COLO668 (cell line): ENCODE results near the gene APEX2.
"Not testable (repeated sequence)": the region's sequence is repeated elsewhere in the genome, so short reads cannot be mapped to it uniquely, and the experiment has no call there.

Source experiments
- DNase-seq: peaks from one replicate; lab custom pipeline; 2025; ENCODE audit not compliant: unreplicated experiment; lab: John Stamatoyannopoulos, UW

Gene APEX2

DNA sequence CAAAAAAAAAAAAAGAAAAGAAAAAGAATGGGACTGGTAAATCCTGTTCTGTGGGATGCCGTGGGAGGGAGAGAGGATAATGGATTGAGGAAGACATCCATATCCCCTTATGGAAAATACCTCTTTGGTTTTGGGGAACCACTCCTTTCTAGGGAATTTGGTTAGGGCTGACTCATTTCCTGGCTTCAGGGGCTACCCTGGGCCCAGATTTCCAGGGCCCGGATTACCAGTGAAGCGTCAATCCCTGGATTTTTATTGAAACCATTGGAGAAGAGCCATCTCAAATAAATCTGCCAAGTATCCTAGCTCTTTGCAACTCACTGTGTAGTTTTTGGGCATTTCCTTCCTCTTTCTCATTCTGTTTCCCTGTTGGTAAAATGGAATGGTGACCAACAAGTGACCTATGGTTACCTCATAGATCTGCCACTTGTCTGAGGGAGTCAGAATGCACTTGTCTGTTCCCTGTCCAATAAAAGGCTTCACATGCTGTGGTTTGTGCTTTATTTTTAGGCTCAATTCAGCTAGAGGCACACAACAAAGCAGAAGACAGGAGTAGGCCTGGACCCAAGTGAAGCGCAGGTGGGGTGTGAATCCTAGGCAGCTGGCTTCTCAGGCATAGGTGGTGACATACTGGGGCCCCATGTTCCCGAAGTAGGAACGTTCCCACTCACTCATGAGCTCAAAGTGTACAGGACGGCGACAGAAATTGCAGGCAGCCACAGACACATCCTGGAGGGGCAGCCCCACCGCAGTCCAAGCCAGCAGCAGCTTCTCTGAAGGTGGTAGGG lies 8.6 kb downstream of the APEX2 start:
- no peak for DNase-seq

DNA sequence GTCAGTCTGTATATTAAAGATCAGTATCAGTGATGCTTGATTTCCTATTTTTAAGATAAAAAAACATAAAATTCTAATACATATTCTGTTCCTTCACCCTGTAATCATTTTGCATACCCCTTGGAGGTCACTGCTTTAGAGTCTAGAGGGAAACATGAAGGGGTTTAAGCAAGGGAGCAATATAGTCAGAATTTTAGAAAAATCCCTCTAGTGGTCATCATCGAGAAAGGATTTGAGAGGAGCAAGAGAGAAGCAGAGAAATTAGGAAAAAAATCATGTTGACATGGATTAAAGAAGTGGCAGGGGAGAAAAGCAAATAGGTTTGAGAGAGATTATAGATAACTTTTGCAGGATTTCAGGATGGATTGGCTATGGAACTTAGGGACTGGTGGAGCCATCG lies 11.1 kb downstream of the APEX2 start:
- no peak for DNase-seq

DNA sequence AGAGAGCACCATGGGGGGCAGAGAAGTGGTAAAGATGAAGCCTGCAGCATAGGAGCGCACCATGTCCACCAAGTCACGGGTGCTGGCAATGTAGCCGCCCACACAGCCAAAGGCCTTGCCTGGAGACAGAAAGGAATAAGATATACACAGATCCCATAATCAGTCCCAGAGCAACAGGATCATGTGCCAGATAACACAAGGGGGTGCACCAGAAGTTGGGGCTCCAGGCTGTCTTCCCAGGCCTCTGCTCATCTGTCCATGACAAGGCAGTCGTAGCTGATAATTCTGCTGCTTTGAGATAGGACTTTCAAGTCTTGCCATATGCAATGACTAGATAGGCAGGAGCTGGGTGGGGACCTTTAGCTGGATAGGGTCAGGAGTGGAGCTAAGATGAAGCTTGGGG lies 14.7 kb downstream of the APEX2 start:
- DNase-seq = no peak

DNA sequence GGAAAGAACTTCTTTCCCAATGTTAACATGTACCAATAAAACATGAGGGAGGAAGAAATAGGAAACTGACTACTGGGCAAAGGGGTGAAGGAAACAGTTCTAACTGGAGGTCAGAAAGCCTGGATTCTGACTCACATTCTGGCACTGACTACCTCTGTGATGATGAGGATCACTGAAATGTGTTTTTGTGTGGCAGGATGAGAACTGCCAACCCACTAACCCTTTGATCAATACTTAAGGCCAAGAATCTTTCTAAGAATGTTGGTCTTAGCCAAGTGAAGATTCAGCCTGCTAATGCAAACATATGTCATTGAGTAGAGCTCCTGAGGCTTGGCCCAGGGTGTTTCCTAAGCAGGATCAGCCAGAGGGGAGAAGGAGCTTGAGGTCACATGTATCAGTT lies 26.0 kb downstream of the APEX2 start:
- no peak for DNase-seq

DNA sequence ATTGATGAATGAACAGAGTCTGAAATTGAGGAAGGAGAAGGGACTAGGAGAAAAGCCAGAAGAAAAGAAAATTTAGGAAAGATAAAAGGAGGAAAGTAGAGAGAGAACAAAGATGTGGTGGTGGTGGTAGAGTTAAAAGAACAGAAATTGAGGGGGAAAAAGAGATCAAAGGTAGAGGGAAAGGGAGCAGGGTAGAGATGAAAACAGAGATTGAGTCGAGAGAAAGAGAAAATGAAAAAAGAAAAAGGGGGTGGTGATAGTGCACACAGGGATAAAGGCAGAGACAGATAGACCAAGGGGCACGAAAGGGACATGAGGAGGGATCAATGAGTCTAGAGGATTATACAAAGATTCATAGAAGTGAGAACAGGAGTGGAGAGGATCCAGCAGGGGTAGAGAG lies 26.7 kb downstream of the APEX2 start:
- no peak for DNase-seq

DNA sequence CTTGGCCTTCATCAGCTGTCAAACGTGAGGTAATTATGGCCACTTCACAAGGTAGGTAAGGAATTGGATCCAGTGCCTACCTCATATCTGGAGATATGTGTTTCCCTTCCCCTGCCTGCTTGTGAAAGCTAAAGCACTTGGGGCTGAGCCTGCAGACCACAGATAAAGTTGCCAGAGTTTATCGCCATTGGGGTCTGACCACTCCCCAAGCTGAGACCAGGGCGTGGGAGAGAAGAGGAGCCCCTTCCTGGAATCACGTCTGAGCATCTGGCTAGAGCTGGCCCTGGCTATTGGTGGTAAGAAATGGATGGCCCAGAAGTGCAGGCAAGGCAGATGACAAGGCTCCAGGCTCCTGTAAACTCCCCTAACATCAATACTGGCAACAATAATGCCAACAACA lies 27.9 kb downstream of the APEX2 start:
- DNase-seq = no peak

DNA sequence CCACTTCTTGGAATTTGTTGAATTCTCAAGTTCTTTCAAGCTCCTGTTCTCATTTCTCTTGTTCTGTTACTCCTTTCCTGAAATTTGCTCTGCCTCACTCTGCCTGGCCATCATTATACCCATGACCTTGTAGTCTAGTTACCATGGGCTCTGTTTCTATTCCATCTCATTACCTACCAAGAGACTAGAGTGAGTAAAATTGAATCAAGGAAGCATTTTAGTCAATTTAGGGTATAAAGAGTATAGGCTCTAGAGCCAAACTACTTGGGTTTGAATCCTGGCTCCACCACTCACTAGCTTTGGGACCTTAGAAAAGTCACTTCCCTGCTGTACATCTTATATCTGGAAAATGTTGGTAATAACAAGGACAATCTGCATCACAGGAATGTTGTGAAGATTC lies 28.4 kb downstream of the APEX2 start:
- DNase-seq = no peak

DNA sequence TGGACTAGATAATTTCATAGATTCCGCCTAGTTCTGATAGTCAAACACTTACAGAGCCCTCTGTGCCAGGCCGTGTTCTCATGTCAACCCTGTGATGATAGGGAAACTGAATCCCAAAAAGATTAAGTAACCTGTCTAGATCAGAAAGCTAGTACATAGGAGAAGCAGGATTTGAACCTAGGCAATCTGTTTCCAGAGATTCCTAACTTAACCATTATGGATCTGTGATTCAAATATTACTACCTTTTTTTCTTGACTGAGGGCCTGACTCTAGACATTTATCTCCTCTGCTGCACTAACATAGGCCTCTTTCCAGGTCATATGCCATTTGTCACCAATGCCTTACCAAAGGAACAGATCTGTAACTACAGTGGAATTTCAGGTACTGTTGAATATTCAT lies 29.1 kb downstream of the APEX2 start:
- no peak for DNase-seq

DNA sequence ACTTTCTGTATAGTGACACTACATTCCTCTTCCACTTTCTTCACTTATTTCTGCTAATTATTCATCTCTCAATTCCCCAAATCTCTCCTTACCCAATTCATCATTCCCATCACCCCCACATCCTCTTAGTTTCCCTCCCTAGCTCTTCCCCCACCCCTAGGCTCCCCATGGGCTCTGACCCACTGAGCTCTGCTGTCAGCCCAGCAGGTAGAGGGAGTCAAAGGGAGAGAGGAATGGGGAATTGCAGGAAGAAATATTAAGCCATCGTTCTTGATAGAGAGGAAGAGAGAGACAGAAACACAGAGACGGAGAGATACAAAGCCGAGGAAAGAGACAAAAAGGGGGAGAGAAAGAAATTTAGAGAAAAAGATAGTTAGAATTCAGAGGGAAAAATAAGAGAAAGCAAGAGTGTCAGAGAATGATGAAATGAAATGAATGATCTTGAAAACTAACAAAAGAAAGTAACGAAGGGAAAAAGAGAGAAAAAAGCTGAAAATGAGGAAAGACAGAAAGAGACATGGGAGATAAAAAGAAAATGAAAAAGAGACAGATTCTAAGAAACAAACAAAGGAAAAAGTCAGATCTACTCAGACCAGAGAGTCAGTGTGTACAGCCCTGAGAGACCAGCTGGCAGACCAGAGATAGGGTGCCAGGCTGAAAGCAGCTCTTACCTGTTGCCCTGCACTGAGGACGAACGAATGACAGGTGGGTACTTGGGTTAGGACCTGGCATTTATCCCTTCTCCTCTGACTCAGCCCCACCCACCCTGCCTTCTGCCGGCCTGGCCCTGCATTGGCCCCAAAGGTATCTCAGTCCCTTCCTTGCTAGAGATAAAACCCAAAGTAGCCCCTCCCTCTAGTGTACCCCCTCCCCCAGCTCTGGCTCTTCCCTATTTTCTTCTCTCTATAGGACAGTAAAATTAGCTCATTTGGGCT lies 30.4 kb downstream of the APEX2 start, which contains the start of gene ALAS2:
Gene ALAS2, minus strand, starts transcription at position 707 of the 935 bp plus-strand sequence. CDS start 4,977 bp downstream, outside the sequence.
- DNase-seq = no peak

DNA sequence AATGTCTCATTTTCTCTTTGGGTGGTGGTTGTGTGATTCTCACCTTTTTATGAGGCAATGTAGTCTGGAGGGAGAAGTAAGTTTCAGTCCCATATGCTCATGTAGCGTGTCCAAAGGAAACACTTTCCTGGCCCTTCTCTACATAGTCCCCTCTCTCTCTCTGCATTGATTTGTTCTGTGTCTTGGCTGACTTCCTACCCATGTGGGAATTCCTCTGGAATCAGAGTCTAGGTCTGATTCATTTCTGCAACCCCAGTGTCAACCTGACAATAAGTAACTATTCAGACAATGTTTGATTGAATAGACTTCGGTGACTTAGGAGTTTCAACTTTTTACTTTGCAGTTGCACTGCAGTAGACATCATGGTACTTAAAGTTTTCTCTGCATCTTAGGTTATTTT lies 33.3 kb downstream of the APEX2 start:
- no peak for DNase-seq

DNA sequence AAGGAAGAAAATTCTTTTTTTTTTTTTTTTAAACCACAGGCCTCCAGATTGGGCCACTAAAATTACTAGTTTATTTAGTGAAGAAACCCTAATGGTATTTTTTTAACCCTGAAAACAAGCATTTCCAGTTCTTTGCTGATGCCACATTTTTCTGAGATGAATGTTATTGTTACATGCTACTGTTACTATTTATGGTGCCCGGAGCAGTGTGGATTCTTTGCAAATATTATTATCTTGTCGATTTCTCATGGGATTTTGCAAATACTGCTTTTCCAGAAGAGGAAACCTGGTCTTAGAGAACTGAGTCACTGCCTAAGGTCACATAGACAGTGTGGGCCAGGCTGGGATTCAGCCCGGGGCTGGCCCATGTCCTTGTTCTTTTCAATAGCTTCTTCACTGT lies 39.3 kb downstream of the APEX2 start:
- DNase-seq = no peak

DNA sequence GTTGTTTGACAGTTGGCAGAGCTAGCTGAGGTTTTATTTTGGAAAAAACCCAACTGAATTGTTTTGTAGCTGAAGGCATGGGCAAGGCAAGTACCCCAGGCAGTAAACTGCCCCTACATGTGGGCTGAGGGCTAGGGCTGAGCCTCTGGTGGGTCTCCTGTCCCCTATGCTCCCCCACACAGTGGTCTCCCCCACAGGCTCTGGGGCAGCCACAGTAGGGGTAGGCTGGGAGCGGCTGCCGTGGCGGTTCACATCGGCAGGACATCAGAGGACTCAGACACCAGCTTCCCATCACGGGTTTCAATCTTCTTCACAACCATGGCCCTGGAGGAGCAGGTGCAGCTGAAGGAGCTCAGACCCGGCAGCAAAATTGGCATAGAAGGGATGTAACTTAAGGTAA lies 41.4 kb downstream of the APEX2 start:
- DNase-seq = no peak

DNA sequence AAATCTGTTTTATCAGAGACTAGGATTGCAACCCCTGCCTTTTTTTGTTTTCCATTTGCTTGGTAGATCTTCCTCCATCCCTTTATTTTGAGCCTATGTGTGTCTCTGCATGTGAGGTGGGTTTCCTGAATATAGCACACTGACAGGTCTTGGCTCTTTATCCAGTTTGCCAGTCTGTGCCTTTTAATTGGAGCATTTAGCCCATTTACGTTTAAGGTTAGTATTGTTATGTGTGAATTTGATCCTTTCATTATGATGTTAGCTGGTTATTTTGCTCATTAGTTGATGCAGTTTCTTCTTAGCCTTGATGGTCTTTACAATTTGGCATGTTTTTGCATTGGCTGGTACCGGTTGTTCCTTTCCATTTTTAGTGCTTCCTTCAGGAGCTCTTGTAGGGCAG lies 50.4 kb downstream of the APEX2 start:
- not testable (repeated sequence) for DNase-seq

DNA sequence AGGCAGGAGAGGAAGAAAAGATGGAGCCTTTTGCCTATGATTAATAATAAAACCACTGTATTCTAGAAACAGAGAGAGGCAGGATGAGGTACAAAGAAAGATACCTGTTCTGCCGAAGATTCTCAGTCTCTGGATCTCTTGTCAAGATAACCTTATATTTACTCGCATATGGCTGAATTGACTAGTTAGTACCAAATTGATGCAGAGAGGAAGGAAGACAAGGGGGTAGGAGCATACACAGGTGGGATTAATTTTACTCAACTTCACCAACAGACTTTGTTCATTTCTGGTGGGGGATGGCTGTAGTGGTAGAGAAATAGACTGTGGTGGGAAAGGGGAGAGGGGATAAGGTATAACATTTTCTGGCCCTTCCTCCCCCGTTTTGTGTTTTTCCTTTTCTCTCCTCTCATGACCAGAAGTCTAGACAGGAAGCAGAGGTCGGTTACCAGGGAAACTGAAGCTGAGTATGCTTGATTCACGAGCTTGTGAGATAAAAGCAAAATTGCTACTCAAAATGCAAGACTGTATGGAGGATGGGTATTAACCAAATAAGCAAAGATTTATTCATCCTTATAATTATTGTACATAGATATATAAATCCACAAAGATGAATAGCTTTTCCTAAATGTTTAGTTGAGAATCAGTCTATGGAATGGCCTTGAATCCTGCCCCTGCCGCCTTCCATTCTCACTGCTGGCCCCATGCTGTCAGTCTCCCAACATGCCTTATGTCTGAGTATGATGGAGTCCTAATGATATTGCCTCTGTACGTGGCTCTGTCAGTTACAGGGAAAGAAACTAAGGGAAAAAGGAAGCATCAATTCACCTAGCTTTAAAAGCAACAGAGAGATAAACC lies 56.9 kb downstream of the APEX2 start:
- no peak for DNase-seq

DNA sequence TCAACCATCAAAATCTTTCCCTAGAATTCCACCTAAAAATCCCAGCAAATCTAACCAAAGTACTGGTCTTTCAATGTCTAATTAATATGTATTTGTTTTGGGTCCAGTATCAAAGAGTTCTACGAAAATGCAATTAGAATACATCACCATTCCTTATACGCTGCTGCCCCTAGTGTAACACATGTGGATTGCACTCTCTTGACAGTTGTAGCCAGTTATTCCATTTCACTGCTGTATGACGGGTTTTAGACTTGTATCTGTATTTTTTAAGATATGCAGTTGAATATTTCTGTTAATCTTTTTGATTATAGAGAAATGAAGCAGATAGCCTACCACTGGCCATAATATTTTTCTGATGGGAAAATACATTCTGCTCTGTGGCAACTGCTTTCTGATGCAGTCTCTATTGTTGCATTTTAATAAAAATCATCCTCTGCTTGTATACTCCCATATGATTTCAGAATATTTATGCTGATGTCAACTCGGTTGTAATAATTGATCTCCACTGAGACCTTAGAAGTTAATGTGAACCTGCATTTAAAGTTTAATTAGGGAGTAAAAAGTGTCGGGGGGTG lies 57.6 kb downstream of the APEX2 start:
- DNase-seq = peak; percentile 1
